Measurements from ENCODE around the gene EMCN.
A peak's percentile ranks its signal among the peaks of the same experiment; 100 is the strongest.

EMCN gene, protein sequence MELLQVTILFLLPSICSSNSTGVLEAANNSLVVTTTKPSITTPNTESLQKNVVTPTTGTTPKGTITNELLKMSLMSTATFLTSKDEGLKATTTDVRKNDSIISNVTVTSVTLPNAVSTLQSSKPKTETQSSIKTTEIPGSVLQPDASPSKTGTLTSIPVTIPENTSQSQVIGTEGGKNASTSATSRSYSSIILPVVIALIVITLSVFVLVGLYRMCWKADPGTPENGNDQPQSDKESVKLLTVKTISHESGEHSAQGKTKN

DNA sequence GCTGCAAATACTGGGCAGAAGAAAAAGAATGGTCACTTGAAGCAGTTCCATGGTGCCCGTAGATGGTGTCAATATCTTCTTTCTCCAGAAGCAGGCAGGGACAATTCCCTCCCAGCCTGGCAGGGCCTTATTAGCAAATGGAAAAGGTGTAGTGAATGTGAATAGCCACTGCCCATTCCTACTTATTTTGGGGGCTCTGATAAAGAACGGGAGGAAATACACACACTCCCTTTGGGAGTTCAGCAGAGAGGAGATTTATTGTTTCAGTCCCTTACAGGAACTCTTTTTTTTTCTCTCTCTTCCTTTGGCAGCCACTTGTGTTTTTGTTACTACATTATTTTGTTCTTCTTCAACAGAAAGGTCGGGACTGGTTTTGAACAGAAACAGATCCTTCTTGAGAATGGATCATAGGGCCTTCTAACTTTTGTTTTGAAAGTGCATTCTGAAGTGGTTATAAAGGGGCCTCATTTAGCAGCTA lies at the start of gene EMCN:
Gene EMCN (minus strand): TSS at position 159 of the 478 bp plus-strand sequence. CDS start 108 bp downstream, at position 51.
- H3K27ac ChIP-seq, result no peak within 1 kb of the TSS
- TF ChIP-seq, protein P1, sequence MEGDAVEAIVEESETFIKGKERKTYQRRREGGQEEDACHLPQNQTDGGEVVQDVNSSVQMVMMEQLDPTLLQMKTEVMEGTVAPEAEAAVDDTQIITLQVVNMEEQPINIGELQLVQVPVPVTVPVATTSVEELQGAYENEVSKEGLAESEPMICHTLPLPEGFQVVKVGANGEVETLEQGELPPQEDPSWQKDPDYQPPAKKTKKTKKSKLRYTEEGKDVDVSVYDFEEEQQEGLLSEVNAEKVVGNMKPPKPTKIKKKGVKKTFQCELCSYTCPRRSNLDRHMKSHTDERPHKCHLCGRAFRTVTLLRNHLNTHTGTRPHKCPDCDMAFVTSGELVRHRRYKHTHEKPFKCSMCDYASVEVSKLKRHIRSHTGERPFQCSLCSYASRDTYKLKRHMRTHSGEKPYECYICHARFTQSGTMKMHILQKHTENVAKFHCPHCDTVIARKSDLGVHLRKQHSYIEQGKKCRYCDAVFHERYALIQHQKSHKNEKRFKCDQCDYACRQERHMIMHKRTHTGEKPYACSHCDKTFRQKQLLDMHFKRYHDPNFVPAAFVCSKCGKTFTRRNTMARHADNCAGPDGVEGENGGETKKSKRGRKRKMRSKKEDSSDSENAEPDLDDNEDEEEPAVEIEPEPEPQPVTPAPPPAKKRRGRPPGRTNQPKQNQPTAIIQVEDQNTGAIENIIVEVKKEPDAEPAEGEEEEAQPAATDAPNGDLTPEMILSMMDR (conservative IDR thresholded peaks at IDR 0.05), result no peak

DNA sequence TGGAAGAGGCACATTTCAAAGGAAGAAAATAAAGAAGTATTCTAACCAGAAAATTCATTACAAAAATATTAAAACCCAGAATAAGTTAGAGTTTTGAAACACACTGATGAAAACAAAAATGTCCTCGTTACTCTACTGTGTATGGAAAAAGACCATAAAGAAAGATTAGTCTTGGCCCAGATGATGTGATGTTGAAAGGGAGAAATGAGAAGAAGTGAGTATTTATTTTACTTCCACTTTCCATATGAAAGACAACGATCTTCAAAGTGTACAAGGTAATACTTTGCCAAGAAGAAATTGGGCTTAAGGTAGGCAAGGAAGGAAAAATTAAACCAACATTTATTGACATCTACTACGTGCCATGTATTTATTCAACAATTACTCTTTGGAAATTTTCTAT lies 48.6 kb upstream of the EMCN start:
- H3K27ac ChIP-seq, result no peak overlapping the region
- TF ChIP-seq, protein P1 (conservative IDR thresholded peaks at IDR 0.05), result no peak

DNA sequence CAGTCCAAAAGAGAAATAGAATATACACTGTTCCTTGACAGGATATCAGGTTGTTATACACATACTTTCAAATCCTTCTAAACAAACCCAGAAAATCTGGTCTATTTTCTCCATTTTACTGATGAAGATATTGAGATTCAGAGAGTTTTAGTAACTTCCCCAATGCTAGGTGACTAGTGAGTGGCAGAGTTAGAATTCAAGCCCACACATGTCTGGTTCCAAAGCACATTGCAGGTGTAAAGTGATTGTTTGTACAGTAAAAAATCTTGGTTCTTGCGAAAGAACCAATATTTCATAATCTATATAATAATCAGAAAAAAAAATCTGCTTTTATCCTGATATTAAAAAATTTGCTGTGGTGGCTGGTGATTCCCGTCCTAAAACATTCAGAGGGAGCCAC lies 39.5 kb upstream of the EMCN start:
- TF ChIP-seq, protein P1 (conservative IDR thresholded peaks at IDR 0.05), result no peak
- H3K27ac ChIP-seq, result no peak overlapping the region

DNA sequence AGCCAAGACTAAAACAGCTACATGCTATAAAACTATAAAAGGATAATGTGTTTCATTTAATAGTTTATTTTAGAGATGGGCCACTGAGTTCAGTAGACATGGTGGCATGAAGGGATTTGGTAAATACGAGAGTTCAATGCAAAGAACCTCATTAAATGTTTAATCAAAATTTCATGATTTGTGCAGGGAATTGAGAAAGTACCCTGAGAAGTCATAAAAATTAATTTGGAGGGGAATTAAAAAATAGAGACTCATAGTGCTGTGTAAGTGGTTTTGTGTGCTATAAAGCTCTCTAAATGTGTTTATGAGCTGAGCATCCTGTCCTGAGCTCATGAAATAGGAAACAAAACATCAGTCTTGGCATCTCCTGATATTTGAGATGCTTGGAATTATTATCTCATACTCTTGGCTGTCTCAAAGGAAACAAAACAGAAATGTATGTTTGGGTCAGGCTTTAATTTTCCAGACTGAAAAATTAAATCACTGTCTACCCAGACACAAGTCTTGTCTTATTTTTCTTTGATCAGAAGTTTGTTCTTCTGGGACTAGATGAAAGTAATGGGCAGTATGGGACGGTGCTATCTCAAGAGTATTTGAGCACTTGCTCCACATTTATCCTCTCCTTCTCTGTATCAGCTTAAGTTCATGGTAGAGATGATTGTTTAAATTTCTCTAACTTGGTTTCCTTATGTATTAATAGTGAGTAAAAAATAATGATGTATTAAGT lies 38.0 kb upstream of the EMCN start:
- TF ChIP-seq, protein P1 (conservative IDR thresholded peaks at IDR 0.05), result no peak
- H3K27ac ChIP-seq, result peak overlapping the region; percentile 8; the same call in 1 of the 2 replicates

DNA sequence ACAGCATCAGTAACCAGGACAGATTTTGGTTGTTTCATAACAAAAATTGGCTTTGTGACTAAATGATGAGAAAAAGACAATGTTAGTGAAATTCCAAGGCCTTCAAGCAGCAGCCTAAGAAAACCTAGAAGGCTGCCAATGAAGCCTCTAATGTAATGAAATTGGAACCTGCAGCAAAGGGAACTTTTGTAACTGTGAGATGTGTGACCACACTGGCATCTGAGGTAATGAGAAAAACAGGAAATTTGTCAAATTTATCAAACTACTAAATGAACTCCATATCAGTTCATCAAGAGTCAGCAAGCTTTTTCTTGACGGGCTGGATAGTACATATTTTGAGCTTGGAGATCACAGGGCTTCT lies 30.4 kb upstream of the EMCN start:
- no peak overlapping the region for H3K27ac ChIP-seq
- TF ChIP-seq, protein P1 (conservative IDR thresholded peaks at IDR 0.05), result no peak

DNA sequence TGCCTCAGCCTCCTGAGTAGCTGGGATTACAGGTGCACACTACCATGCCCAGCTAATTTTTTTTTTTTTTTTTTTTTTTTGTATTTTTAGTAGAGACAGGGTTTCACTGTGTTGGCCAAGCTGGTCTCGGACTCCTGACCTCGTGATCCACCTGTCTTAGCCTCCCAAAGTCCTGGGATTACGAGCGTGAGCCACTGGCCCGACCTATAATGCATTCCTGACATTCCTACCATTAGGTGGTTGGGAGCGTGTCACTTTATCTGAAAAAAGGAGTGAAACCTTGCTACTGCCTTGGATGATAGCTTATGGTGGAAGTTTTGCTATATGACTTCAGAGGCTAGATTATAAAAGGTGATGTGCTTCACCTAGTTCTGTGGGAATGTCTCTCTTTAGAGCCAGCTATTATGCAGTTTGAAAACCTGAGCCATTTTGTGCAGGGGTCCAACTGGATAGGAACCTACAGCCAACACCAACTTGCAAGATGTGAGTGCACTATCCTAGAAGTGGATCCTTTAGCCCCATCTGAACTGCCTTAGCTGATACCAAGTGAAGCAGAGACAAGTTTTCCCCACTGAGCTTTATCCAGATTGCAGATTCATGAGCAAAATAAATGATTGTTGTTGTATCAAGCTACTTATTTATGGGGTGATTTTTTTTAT lies 29.8 kb upstream of the EMCN start:
- TF ChIP-seq, protein P1 (conservative IDR thresholded peaks at IDR 0.05), result no peak
- H3K27ac ChIP-seq, result no peak overlapping the region

DNA sequence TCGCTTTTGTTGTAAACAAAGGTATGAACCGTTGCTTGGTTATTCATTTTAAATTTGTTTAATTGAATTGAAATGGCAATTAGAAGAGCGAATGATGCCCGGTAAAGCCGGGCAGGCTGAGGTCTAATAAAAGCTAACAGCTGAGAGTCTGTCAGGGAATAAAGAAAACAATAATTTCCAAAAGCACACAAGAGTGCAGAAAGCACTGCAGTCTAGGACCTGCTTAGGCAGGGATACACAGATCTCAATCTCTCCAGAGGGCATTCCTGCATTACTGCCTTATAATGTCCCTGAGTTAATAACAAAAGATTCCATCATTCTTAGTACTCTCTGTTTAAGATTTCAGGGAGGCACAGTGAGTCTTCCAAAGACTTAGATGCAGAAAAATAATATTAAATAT lies 27.6 kb upstream of the EMCN start:
- H3K27ac ChIP-seq, result 0 out of 2 replicates have a peak overlapping the region, but pooled peaks have one; percentile 5
- TF ChIP-seq, protein P1 (conservative IDR thresholded peaks at IDR 0.05), result no peak
